ENCODE measurements around the gene ORC3. TPM values are rescaled to one million over a fixed set of nuclear protein-coding genes. Genes with fewer than 3 reads are reported as not detected.

ORC3 gene
- 14.5 TPM for polyA plus RNA-seq (2012; ENCODE audit: insufficient read length, low read depth)

- peak; percentile 95 for TF ChIP-seq TAF1 (IDR thresholded peaks at IDR 0.05; ENCODE audit: borderline replicate concordance, insufficient read depth, low read length)
- peak; percentile 10 to 44; a peak in 2 of 4 replicates for TF ChIP-seq REST (IDR thresholded peaks at IDR 0.05; ENCODE audit: insufficient read depth in 1 of 2, low read depth in 2 of 2, low read length in 2 of 2)
- TF ChIP-seq SIN3A (IDR thresholded peaks at IDR 0.05; ENCODE audit: borderline replicate concordance, insufficient read depth, low read length) = peak; percentile 44; the same call in 1 of the 2 replicates
- TF ChIP-seq FOXP2 (optimal IDR thresholded peaks at IDR 0.05; ENCODE audit: borderline replicate concordance, extremely low read depth, extremely low read length, insufficient read depth) = peak; percentile 37
- peak; percentile 96 for TF ChIP-seq POLR2AphosphoS5 (IDR thresholded peaks at IDR 0.05; ENCODE audit: low read depth, low read length)
Observed at GRCh38 chr6:87589693-87590416, at the start of gene ORC3, which contains the start of gene RARS2. Gene ORC3, plus strand, starts transcription at chr6:87590135. Its CDS starts 34 bp downstream, at chr6:87590169. Gene RARS2, minus strand, starts transcription at chr6:87589987. Its CDS starts 30 bp downstream, at chr6:87589957.

GRCh38 chr6:87540539-87540938 is 49.4 kb upstream of the ORC3 start:
- no peak for TF ChIP-seq FOXP2 (optimal IDR thresholded peaks at IDR 0.05; ENCODE audit: borderline replicate concordance, extremely low read depth, extremely low read length, insufficient read depth)
- TF ChIP-seq POLR2AphosphoS5 (IDR thresholded peaks at IDR 0.05; ENCODE audit: low read depth, low read length) = no peak
- no peak for TF ChIP-seq TAF1 (IDR thresholded peaks at IDR 0.05; ENCODE audit: borderline replicate concordance, insufficient read depth, low read length)
- TF ChIP-seq REST (IDR thresholded peaks at IDR 0.05; ENCODE audit: insufficient read depth in 1 of 2, low read depth in 2 of 2, low read length in 2 of 2) = no peak
- no peak for TF ChIP-seq SIN3A (IDR thresholded peaks at IDR 0.05; ENCODE audit: borderline replicate concordance, insufficient read depth, low read length)

- TF ChIP-seq POLR2AphosphoS5 (IDR thresholded peaks at IDR 0.05; ENCODE audit: low read depth, low read length) (no peak), TAF1 (IDR thresholded peaks at IDR 0.05; ENCODE audit: borderline replicate concordance, insufficient read depth, low read length) (no peak), REST (IDR thresholded peaks at IDR 0.05; ENCODE audit: insufficient read depth in 1 of 2, low read depth in 2 of 2, low read length in 2 of 2) (no peak)
Observed at GRCh38 chr6:87541041-87541440, 48.9 kb upstream of the ORC3 start.

- TF ChIP-seq FOXP2 (optimal IDR thresholded peaks at IDR 0.05; ENCODE audit: borderline replicate concordance, extremely low read depth, extremely low read length, insufficient read depth) = no peak
- TF ChIP-seq POLR2AphosphoS5 (IDR thresholded peaks at IDR 0.05; ENCODE audit: low read depth, low read length) = no peak
- no peak for TF ChIP-seq SIN3A (IDR thresholded peaks at IDR 0.05; ENCODE audit: borderline replicate concordance, insufficient read depth, low read length)
- no peak for TF ChIP-seq REST (IDR thresholded peaks at IDR 0.05; ENCODE audit: insufficient read depth in 1 of 2, low read depth in 2 of 2, low read length in 2 of 2)
- TF ChIP-seq TAF1 (IDR thresholded peaks at IDR 0.05; ENCODE audit: borderline replicate concordance, insufficient read depth, low read length) = no peak
Observed at GRCh38 chr6:87541744-87542143, 48.2 kb upstream of the ORC3 start.
